Skeletal muscle tissue (tissue), 4 donors: ENCODE results near the gene KCNMA1. TPM values are rescaled to one million over a fixed set of nuclear protein-coding genes. Genes with fewer than 3 reads are reported as not detected.

Source experiments
- H3K27ac ChIP-seq: one replicate; pipeline ENCODE4 v1.7.0; 2013; ENCODE audit warnings: mild to moderate bottlenecking, low read depth, low read length, inconsistent platforms
- H3K27me3 ChIP-seq, 3 donors: one replicate each; pipeline ENCODE4 v1.7.0; 2013; ENCODE audit warnings: low read length in 3 of 3; ENCODE audit not compliant: control insufficient read depth in 3 of 3, insufficient read depth in 3 of 3
- H3K36me3 ChIP-seq, 3 donors: one replicate each; pipeline ENCODE4 v1.7.0; 2013; ENCODE audit warnings: low read length in 3 of 3; ENCODE audit not compliant: control insufficient read depth in 3 of 3, insufficient read depth in 3 of 3
- H3K4me1 ChIP-seq, 3 donors: one replicate each; pipeline ENCODE4 v1.7.0; 2013; ENCODE audit warnings: low read length in 3 of 3, mild to moderate bottlenecking in 3 of 3; ENCODE audit not compliant: control insufficient read depth in 3 of 3, insufficient read depth in 3 of 3
- H3K4me3 ChIP-seq, 3 donors: one replicate each; pipeline ENCODE4 v1.7.0; 2013; ENCODE audit warnings: low read length in 3 of 3
- H3K9ac ChIP-seq, 3 donors: one replicate each; pipeline ENCODE4 v1.7.0; 2013; ENCODE audit warnings: low read length in 3 of 3, mild to moderate bottlenecking in 3 of 3, moderate library complexity in 2 of 3, low read depth in 1 of 3
- H3K9me3 ChIP-seq, 3 donors: one replicate each; pipeline ENCODE4 v1.7.0; 2013; ENCODE audit warnings: low read length in 3 of 3; ENCODE audit not compliant: control insufficient read depth in 3 of 3
- total RNA-seq: library from RNA; depleted of rRNA; stranded (reverse); fragments of >200 nt; gene quantifications from one replicate; pipeline ENCODE4 v1.2.3, GENCODE V29; 2014
- donor health status: Osteomylitis.

Gene KCNMA1
- total RNA-seq, 1 donor from 2014 or later = 18.8 TPM

DNA sequence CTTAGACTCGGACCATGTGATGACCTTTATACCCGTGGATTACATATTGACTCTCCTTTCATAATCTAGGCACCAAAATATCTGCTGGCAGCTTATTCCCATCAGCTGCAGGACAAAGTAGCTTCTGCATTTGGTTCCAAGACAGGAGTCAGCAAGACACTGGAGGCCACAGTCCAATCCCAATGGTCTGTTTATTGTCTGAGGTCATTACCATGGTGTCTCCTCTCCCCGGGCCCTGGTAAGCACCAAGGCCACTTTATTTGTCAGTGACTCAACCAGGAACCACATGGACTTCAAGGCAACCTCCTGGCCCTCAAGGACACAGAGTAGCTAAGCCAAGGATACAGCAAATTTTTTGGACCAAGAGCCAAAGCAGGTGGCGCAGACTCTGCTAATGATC is 36.1 kb downstream of the KCNMA1 start:
- peak overlapping the region; percentile 16 for H3K27ac ChIP-seq
- H3K4me1 ChIP-seq = peaks cover 27 to 54% (median 38%) of the 10 kb centered on the region in 3 donors
- H3K36me3 ChIP-seq = no peaks in the 10 kb centered on the region
- no peaks in the 10 kb centered on the region for H3K27me3 ChIP-seq
- H3K9me3 ChIP-seq = no peaks in the 10 kb centered on the region
- peak overlapping the region in 1 of 3 donors; percentile 4 for H3K4me3 ChIP-seq
- H3K9ac ChIP-seq = no peak overlapping the region

DNA sequence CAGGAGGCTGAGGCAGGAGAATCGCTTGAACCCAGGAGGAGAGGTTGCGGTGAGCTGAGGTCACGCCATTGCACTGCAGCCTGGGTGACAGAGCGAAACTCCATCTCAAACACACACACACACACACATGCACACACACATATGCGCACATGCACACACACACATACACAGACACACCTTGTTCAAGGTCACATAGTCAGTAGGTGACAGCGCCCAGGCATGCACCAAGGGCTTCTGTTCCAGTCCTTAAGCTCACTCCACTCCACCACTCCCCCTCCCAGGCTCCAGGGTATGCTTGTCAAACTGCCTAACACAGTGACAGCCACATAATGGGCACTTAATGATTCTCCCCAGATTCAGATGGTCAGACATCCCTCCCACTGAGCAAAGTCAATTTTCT is 37.0 kb downstream of the KCNMA1 start:
- Histone ChIP-seq H3K27ac (no peak overlapping the region), H3K9ac (no peak overlapping the region), H3K27me3 (no peaks in the 10 kb centered on the region), H3K9me3 (no peaks in the 10 kb centered on the region), H3K36me3 (no peaks in the 10 kb centered on the region), H3K4me3 (no peak overlapping the region), H3K4me1 (peaks cover 27 to 50% (median 38%) of the 10 kb centered on the region in 3 donors)

DNA sequence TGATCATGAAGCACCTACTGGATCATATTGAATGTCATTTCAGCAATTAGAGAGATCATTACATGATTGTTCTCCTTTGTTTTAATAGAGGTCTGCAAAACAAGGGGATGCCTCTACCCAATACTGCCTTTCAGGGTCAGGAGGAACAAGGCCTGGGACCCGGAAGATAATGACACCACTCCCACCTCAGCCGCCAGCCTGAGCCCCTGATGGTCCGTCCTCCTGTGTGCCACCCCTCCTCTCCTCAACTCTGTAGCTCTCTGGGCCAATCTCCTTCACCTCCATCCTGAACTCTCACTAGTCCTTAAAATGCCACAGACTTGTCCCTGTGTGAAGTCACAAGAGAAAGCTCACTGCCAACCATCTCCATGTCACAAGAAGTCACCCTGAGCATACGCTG is 38.0 kb downstream of the KCNMA1 start:
- no peaks in the 10 kb centered on the region for H3K9me3 ChIP-seq
- H3K27me3 ChIP-seq = no peaks in the 10 kb centered on the region
- no peak overlapping the region for H3K27ac ChIP-seq
- peaks cover 29 to 43% (median 36%) of the 10 kb centered on the region in 3 donors for H3K4me1 ChIP-seq
- no peak overlapping the region for H3K9ac ChIP-seq
- no peak overlapping the region for H3K4me3 ChIP-seq
- H3K36me3 ChIP-seq = no peaks in the 10 kb centered on the region

DNA sequence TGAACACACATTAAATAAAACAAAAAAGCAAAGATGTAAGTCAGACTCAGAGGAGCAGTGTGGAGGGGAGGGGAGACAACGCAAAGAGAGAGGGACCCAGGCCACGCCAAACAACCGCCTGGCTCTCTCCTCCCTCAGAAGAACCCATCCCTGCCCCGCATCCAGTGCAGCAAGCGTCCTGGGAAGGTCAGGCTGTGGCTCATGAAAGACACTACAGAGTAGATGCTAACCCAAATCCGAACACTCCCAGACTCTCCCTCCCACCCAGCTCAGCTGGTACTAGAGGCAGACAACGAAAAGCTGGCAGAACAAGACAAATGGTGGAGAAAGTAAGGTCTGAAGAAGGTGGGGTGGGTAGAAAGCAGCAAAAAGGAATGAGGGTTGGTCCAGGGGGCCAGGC is 39.0 kb downstream of the KCNMA1 start:
- H3K4me3 ChIP-seq = no peak overlapping the region

DNA sequence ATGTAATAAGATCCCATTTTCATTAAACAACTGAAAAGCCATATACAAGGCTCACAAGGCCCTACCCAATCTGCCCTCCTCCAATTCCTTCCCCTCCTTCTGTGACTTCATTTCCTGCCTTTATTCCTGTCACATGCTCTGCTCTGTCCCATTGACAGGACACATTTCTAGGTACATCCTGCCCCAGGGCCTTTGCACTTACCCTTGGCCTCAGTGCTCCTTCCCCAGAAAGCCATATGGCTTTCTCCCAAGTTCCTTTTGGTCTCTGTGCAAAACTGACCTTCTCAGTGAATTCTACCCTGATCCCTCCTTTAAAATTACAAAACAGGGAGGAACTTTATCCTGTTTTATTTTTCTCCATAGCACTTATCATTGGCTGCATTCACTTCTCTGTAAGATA is 40.0 kb downstream of the KCNMA1 start:
- Histone ChIP-seq H3K27me3 (no peaks in the 10 kb centered on the region), H3K27ac (no peak overlapping the region), H3K4me3 (no peak overlapping the region), H3K36me3 (no peaks in the 10 kb centered on the region), H3K9ac (no peak overlapping the region), H3K9me3 (no peaks in the 10 kb centered on the region), H3K4me1 (peaks cover 33 to 44% (median 42%) of the 10 kb centered on the region in 3 donors)

More for the DNA sequence above, 39.0 kb downstream of the KCNMA1 start:
- Histone ChIP-seq H3K27me3 (no peaks in the 10 kb centered on the region), H3K36me3 (no peaks in the 10 kb centered on the region), H3K27ac (no peak overlapping the region), H3K4me1 (peaks cover 33 to 44% (median 43%) of the 10 kb centered on the region in 3 donors), H3K9ac (peak overlapping the region in 1 of 3 donors; percentile 16), H3K9me3 (no peaks in the 10 kb centered on the region)

DNA sequence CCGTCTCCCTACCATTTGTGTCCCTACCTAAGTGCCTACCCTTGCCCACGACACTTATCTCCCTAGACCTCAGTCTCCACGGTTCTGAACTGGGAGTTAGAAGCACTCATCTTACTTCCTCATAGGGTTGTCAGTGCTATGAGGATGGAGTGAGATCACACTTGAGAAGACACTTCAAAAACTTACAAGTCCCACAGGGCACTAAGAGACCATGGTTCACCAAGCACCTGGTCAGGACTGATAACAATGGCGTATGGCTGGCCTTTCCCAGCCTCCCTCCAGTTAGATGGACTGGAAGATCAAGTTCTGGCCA is 43.2 kb downstream of the KCNMA1 start:
- H3K9me3 ChIP-seq = no peaks in the 10 kb centered on the region
- peaks cover 40 to 45% (median 41%) of the 10 kb centered on the region in 3 donors for H3K4me1 ChIP-seq
- H3K27me3 ChIP-seq = no peaks in the 10 kb centered on the region
- no peak overlapping the region for H3K27ac ChIP-seq
- no peak overlapping the region for H3K9ac ChIP-seq
- no peaks in the 10 kb centered on the region for H3K36me3 ChIP-seq
- H3K4me3 ChIP-seq = no peak overlapping the region

DNA sequence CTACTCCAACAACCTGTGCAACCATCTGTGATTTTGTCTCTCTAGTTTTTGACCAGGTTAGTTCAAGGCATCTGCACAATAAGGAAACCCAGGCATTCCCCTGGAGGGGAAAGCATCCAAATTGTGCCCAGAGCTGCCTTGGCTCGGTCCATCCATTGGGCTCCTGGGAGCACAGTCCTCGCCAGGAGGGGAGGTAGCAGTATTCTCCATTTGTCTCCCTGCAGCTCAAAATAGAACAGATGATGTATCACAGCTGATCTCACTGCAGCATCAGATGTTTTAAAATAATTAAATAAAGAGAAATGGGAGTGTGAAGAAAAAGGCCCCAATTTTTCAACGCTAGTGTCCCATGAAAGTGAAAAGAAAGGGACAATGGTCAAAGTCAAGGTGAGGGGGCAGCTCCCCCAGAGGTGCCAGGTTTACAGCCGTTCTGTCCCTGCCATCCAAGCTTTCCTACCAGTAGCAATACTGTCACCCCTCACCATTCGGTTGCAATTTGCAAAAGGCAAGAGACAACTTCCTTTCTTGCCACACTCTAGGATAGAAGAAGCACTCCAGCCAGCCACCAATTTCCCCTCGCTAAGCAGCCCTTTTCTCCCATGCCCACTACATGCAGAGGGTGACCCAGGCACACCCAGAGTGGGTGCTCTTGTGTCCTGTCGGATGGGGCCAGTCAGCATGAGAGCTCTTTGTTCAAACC is 43.7 kb downstream of the KCNMA1 start:
- Histone ChIP-seq H3K4me3 (no peak overlapping the region), H3K4me1 (peaks cover 40 to 45% (median 41%) of the 10 kb centered on the region in 3 donors), H3K27ac (no peak overlapping the region), H3K9me3 (no peaks in the 10 kb centered on the region), H3K27me3 (no peaks in the 10 kb centered on the region), H3K9ac (no peak overlapping the region), H3K36me3 (no peaks in the 10 kb centered on the region)

DNA sequence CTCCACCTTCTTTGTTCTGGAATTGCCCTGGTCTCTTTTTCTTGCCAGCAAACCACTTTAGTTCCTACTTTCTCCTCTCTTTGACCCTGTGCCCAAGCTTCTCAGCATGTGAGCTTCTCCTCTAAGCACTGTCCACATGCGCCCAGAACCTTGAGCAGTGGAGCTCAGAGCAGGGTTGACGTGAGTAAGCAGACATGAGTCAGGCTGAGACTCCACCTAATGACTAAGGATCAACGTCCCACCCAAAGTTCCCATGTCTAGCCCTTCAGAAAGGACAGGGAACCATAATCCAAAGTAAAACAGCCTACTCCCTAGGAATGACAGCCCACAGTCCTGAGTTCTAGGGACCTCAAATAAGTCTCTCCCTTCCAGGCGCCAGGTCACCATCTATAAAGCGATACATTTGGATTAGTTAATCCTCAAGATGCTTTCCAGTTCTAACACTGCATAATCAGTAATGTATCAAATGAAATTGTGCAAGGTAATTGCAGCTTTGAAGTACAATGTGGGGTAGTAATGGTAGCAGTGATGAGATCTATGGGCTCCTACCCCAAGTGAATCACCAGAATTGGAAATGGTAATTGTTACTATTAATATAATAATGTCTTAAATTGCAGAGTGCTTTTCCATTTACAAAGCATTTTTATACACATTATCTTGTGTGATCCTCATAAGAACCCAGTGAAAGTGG is 44.5 kb downstream of the KCNMA1 start:
- Histone ChIP-seq H3K27ac (peak overlapping the region; percentile 28), H3K27me3 (no peaks in the 10 kb centered on the region), H3K9ac (no peak overlapping the region), H3K36me3 (no peaks in the 10 kb centered on the region), H3K4me3 (no peak overlapping the region), H3K4me1 (peaks cover 42 to 53% (median 46%) of the 10 kb centered on the region in 3 donors), H3K9me3 (no peaks in the 10 kb centered on the region)

DNA sequence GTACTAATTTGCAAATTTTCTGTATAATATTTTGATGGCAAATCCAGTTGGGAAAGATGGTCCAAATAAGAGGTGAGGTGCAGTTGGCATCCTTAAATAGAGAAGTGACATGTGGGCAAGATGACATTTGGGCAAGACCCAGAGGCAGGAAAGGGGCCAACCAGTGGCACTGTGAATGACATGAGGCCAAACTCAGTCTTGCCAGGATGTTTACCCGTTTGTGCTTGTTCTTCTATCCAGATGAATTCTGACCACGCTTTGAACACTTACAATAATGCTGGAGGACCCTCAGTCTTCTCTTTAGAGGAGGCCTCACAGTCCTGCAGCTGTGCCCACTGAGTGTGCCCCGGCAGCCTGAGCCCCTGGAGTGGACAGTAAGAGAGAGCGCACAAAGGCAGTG is 45.1 kb downstream of the KCNMA1 start:
- Histone ChIP-seq H3K4me3 (no peak overlapping the region), H3K27ac (peak overlapping the region; percentile 28), H3K4me1 (peaks cover 47 to 58% (median 52%) of the 10 kb centered on the region in 3 donors), H3K9me3 (no peaks in the 10 kb centered on the region), H3K36me3 (no peaks in the 10 kb centered on the region), H3K9ac (no peak overlapping the region), H3K27me3 (no peaks in the 10 kb centered on the region)

DNA sequence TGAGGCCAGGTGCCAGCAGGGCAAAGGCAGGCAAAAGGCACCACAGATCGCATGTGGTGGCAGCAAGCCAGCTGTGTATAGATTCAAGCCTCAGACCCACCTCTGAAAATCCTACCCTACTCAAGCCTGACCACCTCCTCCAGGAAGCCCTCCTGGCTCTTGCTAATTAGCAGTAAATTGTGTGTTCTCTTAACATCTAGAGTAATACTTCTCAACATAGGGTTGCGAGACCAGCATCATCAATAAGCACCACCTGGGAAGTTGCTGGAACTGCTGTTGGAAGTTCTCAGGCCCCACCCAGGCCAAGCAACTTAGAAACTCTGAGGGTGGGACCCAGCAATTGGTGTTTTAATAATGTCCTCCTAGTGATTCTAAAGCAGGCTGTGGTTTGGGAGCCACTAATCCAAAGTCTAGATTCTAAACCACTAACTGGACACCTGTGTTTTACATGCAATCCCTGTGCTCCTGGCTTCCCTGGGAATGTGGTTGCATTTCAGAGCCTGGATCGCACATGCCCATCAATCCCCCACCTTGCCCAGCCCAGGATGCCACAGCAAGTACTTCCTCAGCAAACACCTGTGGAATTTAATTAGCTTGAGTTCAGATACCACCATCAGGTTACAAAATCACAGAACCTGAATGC is 46.2 kb downstream of the KCNMA1 start:
- Histone ChIP-seq H3K9ac (peak overlapping the region in 2 of 3 donors; percentile 4 to 77), H3K27ac (peak overlapping the region; percentile 73), H3K36me3 (no peaks in the 10 kb centered on the region), H3K4me1 (peaks cover 57 to 69% (median 61%) of the 10 kb centered on the region in 3 donors), H3K9me3 (no peaks in the 10 kb centered on the region), H3K27me3 (no peaks in the 10 kb centered on the region), H3K4me3 (peak overlapping the region in 2 of 3 donors; percentile 32 to 37)
